Myocyte (in vitro differentiated cells): Measurements from ENCODE around the gene OR4B1. TPM values are rescaled to one million over a fixed set of nuclear protein-coding genes. Genes with fewer than 3 reads are reported as not detected.

Experiments used
- DNase-seq: peaks from one replicate; pipeline ENCODE4 v3.0.0-alpha.2; 2012; ENCODE audit warnings: low read depth
- total RNA-seq: library from RNA; depleted of rRNA; stranded (reverse); fragments of >200 nt; gene quantifications from 2 replicates; pipeline ENCODE4 v1.2.3, GENCODE V29; 2014

Gene OR4B1
- total RNA-seq, 1 donor from 2014 or later, result not detected

GRCh38 chr11:48261600-48261999 lies 45.0 kb downstream of the OR4B1 start:
- DNase-seq, result no peak

- DNase-seq, result no peak
Measured at GRCh38 chr11:48263423-48263911, 46.9 kb downstream of the OR4B1 start, which contains the start of gene OR4X1. Gene OR4X1, plus strand, starts transcription at chr11:48263861. Its CDS starts 0 bp downstream, at chr11:48263861.

Other genes with a start within 250 kb of the OR4B1 start
- 0.94 and 1.3 TPM in 2 replicates for gene PTPRJ, start 236.3 kb upstream of the OR4B1 start, total RNA-seq
- not detected in 2 replicates for gene OR4X2, start 28.3 kb downstream of the OR4B1 start, total RNA-seq
- gene OR4X1, start 47.1 kb downstream of the OR4B1 start, total RNA-seq, result not detected in 2 replicates
- not detected in 2 replicates for gene OR4S1, start 89.4 kb downstream of the OR4B1 start, total RNA-seq
- gene OR4C3, start 108.1 kb downstream of the OR4B1 start, total RNA-seq, result not detected in 2 replicates
- gene OR4C5, start 149.7 kb downstream of the OR4B1 start, total RNA-seq, result not detected in 2 replicates